Activated naive CD4-positive, alpha-beta T cell treated with anti-CD3 and anti-CD28 coated beads, Interleukin-2, amount 10 ng/mL, durations not matched to agents 7 days and 5 days (primary cell): ENCODE measurements around the gene DCAF6.

Source experiments
- CTCF ChIA-PET: fragments of 350-600 bp; sonication (Branson Sonifier 250); formaldehyde crosslinking; loops from one replicate; lab custom pipeline; 2021; ENCODE audit warnings: antibody characterized with exemption; lab: Charles Lee
- DNase-seq: peaks from one replicate; pipeline ENCODE4 v3.0.0-alpha.2; 2020
- H3K27ac Mint-ChIP-seq: one replicate; pipeline ENCODE4 v1.8.0; 2021; ENCODE audit warnings: mild to moderate bottlenecking, moderate library complexity, mixed read lengths
- H3K27me3 Mint-ChIP-seq: one replicate; pipeline ENCODE4 v1.8.0; 2021; ENCODE audit warnings: mild to moderate bottlenecking, mixed read lengths
- H3K36me3 Mint-ChIP-seq: one replicate; pipeline ENCODE4 v1.8.0; 2021; ENCODE audit warnings: mixed read lengths
- H3K4me1 Mint-ChIP-seq: one replicate; pipeline ENCODE4 v1.8.0; 2021; ENCODE audit warnings: mixed read lengths
- H3K4me3 Mint-ChIP-seq: one replicate; pipeline ENCODE4 v1.8.0; 2021; ENCODE audit warnings: mild to moderate bottlenecking, moderate library complexity, mixed read lengths
- H3K9me3 Mint-ChIP-seq: one replicate; pipeline ENCODE4 v1.8.0; 2021; ENCODE audit warnings: mixed read lengths

DCAF6 gene

GRCh38 chr1:168082008-168082876, 145.8 kb downstream of the DCAF6 start:
- no peak overlapping the region for H3K27ac Mint-ChIP-seq
- peak; percentile 82 for DNase-seq
- H3K27me3 Mint-ChIP-seq, result no peaks in the 10 kb centered on the region
- H3K4me1 Mint-ChIP-seq, result peaks cover 2% of the 10 kb centered on the region
- H3K9me3 Mint-ChIP-seq, result no peaks in the 10 kb centered on the region
- H3K4me3 Mint-ChIP-seq, result no peak overlapping the region
- H3K36me3 Mint-ChIP-seq, result no peaks in the 10 kb centered on the region
- CTCF ChIA-PET, result interaction anchor here (0.6 to 3.5 kb wide), 56 partner anchors 10 to 518 kb away, joined by 3 to 22 read pairs (median 4); partner anchors contain the start of genes DCAF6 and MPC2

GRCh38 chr1:168083456-168084325, 147.2 kb downstream of the DCAF6 start:
- no peak for DNase-seq
- no peak overlapping the region for H3K27ac Mint-ChIP-seq
- H3K4me3 Mint-ChIP-seq, result no peak overlapping the region
- H3K9me3 Mint-ChIP-seq, result no peaks in the 10 kb centered on the region
- no peaks in the 10 kb centered on the region for H3K36me3 Mint-ChIP-seq
- CTCF ChIA-PET, result interaction anchor here (0.6 to 3.7 kb wide), 21 partner anchors 8 to 1832 kb away, joined by 3 to 22 read pairs (median 3); no protein-coding TSS in a partner anchor
- H3K4me1 Mint-ChIP-seq, result peaks cover 2% of the 10 kb centered on the region
- H3K27me3 Mint-ChIP-seq, result no peaks in the 10 kb centered on the region

DNA sequence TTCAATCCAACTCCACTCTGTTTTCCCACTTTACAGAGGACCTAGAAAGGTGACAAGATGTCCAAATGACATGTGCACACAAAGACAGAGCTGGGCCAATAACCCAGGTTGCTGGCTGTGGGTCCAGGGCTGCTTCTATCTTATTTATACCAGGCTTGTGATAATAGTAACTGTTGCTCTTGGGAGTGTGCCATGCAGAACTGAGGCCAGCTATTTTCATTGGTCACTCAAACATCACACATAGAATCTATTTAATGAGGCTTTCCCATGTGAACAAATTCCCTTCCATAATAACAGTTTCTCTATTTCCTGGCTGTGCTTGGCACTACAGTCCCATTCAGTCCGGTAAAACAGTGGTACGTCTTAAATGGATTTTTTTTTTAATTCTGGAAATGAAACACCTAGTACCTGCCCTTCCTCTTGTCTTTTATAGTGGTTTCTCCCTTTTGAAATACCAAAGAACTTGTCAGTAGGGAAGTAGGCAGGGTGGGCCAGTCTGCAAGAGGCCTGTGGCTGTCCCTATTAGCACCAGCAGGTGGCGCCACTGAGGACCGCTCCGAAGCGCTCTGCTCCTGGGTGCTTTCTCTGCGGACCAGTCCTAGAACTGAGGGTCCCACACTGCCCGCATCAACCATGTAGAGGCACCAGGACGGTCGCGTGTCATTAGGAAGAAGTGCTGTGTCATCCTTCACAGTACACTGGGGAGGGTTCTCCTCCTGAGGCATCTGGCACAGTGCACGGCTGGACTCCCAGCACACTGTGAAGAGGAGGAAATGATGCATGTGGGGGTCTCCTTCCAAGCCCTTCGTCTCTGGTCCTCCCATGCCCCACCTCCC, 148.1 kb downstream of the DCAF6 start:
- peaks cover 4% of the 10 kb centered on the region for H3K27me3 Mint-ChIP-seq
- no peaks in the 10 kb centered on the region for H3K9me3 Mint-ChIP-seq
- no peak overlapping the region for H3K4me3 Mint-ChIP-seq
- H3K27ac Mint-ChIP-seq, result no peak overlapping the region
- CTCF ChIA-PET, result interaction anchor here (0.6 to 3.7 kb wide), 18 partner anchors 8 to 1832 kb away, joined by 3 to 22 read pairs (median 4); no protein-coding TSS in a partner anchor
- DNase-seq, result peak; percentile 72
- peaks cover 2% of the 10 kb centered on the region for H3K4me1 Mint-ChIP-seq
- H3K36me3 Mint-ChIP-seq, result no peaks in the 10 kb centered on the region

DNA sequence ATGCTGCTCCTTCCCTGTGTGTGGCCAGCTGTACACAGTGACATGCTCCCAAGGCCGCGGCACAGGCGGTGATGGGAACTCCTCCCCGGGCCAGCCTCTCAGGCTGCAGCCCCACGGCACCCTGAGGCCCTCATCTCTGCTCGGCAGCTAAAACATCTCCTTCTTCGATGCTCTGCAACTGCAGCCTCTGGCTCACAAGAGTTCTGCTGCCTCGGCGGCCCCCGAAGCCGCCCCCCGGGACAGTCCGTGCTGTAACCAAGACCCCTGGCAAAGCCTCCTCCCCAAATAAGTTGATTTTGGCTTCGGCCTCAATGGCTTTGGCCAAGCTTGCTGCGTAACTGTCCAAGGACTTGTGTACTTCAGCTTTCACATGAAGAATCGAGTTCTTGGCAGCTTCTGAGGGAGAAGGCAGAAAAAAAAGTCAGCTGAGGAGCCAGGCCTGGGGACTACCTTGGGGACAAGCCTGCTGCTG, 149.0 kb downstream of the DCAF6 start:
- Mint-ChIP-seq H3K4me1 (peaks cover 2% of the 10 kb centered on the region), H3K9me3 (no peaks in the 10 kb centered on the region), H3K4me3 (no peak overlapping the region), H3K27ac (no peak overlapping the region), H3K36me3 (no peaks in the 10 kb centered on the region), H3K27me3 (peaks cover 4% of the 10 kb centered on the region)
- no peak for DNase-seq
- CTCF ChIA-PET, result interaction anchor here (0.7 to 3.7 kb wide), 10 partner anchors 10 to 570 kb away, joined by 3 to 17 read pairs (median 4); no protein-coding TSS in a partner anchor

- Mint-ChIP-seq H3K36me3 (no peaks in the 10 kb centered on the region), H3K27me3 (peaks cover 8% of the 10 kb centered on the region), H3K4me1 (peaks cover 2% of the 10 kb centered on the region), H3K27ac (no peak overlapping the region), H3K9me3 (no peaks in the 10 kb centered on the region), H3K4me3 (no peak overlapping the region)
- CTCF ChIA-PET, result interaction anchor here (0.7 to 3.7 kb wide), 4 partner anchors 15 to 260 kb away, joined by 3 to 17 read pairs (median 4); no protein-coding TSS in a partner anchor
- DNase-seq, result no peak
Measured at GRCh38 chr1:168086438-168086837, 150.0 kb downstream of the DCAF6 start.

- peaks cover 2% of the 10 kb centered on the region for H3K4me1 Mint-ChIP-seq
- H3K9me3 Mint-ChIP-seq, result no peaks in the 10 kb centered on the region
- peaks cover 8% of the 10 kb centered on the region for H3K27me3 Mint-ChIP-seq
- H3K36me3 Mint-ChIP-seq, result no peaks in the 10 kb centered on the region
- DNase-seq, result no peak
- no peak overlapping the region for H3K27ac Mint-ChIP-seq
- CTCF ChIA-PET, result interaction anchor here (1.2 kb wide), 1 partner anchor 58 kb away, joined by 3 read pairs; no protein-coding TSS in a partner anchor
- H3K4me3 Mint-ChIP-seq, result no peak overlapping the region
Measured at GRCh38 chr1:168087696-168088095, 151.2 kb downstream of the DCAF6 start.

DNA sequence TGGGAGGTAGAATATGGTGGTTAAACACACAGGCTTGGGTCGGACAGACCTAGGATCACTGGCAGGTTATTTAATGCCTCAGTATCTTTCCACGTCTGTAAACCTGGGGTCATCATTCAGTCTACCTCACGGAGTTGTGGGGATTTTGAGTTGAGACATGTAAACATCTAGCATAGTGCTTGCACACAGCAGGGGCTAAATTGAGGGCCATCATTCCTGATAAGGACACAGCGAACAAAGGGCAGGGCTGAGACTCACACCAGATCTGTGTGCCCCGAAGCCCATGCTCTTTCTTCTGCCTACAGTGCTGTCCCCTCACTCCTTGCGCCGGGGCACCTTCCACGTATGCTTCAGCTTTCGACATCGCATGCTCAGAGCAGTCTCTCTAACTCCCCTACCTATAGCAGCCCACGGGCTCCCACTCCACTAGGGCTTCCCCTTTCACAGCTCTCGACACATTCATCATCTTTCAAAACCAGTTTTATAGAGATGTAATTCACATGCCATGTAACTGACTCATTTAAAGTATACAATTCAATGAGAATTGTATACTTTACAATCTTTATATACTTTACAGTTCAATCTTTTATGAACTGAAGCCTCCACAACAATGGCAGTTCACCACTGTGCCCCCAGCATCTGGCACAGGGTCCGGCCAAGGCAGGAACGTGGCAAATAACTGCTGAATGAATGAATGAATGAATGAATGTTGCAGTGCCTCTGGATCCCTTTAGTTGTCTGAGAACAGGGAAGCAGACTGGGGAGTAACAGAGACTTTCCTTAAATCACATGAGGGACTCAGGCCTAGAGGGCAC, 152.2 kb downstream of the DCAF6 start:
- Mint-ChIP-seq H3K27ac (no peak overlapping the region), H3K9me3 (no peaks in the 10 kb centered on the region), H3K4me3 (no peak overlapping the region), H3K27me3 (peaks cover 12% of the 10 kb centered on the region), H3K4me1 (peaks cover 2% of the 10 kb centered on the region), H3K36me3 (no peaks in the 10 kb centered on the region)
- no peak for DNase-seq
- CTCF ChIA-PET, result interaction anchor here (1.2 kb wide), 1 partner anchor 57 kb away, joined by 3 read pairs; no protein-coding TSS in a partner anchor

DNA sequence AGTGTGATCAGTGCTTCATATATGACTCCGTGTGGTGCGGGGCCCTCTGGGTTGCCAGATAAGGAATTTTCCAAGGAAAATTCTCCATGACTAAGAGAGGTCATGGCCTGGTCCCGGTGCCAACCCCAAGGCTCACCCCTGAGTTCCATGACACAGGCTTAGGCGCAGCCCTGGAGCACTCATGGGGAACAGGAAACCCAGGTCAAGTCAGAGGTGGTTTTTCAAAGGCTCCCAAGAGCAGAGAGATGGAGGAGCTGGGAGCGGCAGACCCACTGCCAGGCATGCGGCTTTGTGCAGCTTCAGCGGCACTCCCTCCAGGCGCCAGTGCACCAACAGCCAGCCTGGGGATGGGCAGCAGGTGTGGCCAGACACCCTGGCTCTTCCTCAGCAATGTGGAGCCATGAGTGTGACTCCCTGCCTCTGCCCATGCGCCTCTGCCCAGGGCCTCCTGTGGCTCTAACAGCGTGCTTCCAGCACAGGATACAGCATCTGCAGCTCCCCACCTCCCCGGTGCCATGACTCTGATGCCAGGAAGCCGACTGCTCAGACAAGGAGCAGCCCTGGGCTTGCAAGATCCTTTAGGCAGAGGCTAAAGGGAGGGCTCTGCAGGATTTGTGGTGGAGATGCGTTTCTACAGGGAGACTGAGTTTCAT, 153.0 kb downstream of the DCAF6 start:
- Mint-ChIP-seq H3K27ac (no peak overlapping the region), H3K4me3 (no peak overlapping the region), H3K36me3 (no peaks in the 10 kb centered on the region), H3K27me3 (peaks cover 19% of the 10 kb centered on the region), H3K4me1 (peaks cover 2% of the 10 kb centered on the region), H3K9me3 (no peaks in the 10 kb centered on the region)
- CTCF ChIA-PET, result no interaction called here
- no peak for DNase-seq

DNA sequence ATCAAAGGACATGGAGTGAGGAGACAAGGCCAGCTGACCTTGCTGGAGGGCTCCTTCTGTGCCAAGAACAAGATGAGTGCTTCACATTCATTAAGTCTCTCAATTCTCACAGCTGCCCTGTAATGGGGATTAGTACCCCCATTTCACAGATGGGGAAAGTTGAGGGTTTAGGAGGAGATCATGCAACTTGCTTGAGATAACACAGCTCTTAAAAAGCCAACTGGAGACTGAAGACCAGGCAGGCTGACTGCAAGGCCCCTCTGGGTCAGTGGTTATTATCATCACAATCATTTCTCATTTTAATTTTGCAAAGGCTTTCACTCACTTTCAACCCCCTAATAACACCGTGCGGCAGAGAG, 153.5 kb downstream of the DCAF6 start:
- Mint-ChIP-seq H3K27me3 (peaks cover 20% of the 10 kb centered on the region), H3K4me3 (no peak overlapping the region), H3K4me1 (no peaks in the 10 kb centered on the region), H3K9me3 (no peaks in the 10 kb centered on the region), H3K36me3 (no peaks in the 10 kb centered on the region), H3K27ac (no peak overlapping the region)
- CTCF ChIA-PET, result interaction anchor here (1.5 kb wide), 1 partner anchor 11 kb away, joined by 3 read pairs; no protein-coding TSS in a partner anchor
- no peak for DNase-seq

- Mint-ChIP-seq H3K4me3 (no peak overlapping the region), H3K36me3 (no peaks in the 10 kb centered on the region), H3K4me1 (no peaks in the 10 kb centered on the region), H3K27ac (no peak overlapping the region), H3K9me3 (no peaks in the 10 kb centered on the region), H3K27me3 (peaks cover 20% of the 10 kb centered on the region)
- no peak for DNase-seq
- CTCF ChIA-PET, result interaction anchor here (1.5 kb wide), 1 partner anchor 11 kb away, joined by 3 read pairs; no protein-coding TSS in a partner anchor
Measured at GRCh38 chr1:168090395-168090794, 153.9 kb downstream of the DCAF6 start.

GRCh38 chr1:168091063-168091462, 154.6 kb downstream of the DCAF6 start:
- Mint-ChIP-seq H3K36me3 (no peaks in the 10 kb centered on the region), H3K4me3 (no peak overlapping the region), H3K9me3 (no peaks in the 10 kb centered on the region), H3K4me1 (no peaks in the 10 kb centered on the region), H3K27ac (no peak overlapping the region), H3K27me3 (peaks cover 20% of the 10 kb centered on the region)
- no peak for DNase-seq
- CTCF ChIA-PET, result interaction anchor here (1.5 kb wide), 1 partner anchor 10 kb away, joined by 3 read pairs; no protein-coding TSS in a partner anchor
